Measurements from ENCODE around the gene C1orf21. TPM values are rescaled to one million over a fixed set of nuclear protein-coding genes. Genes with fewer than 3 reads are reported as not detected.

The C1orf21 gene
- polyA plus RNA-seq, 3 donors from 2014 or later: 119 to 149 (median 130) TPM

- Mint-ChIP-seq H3K4me1 (peaks cover 14 to 23% of the 10 kb centered on the region in 2 donors), H3K27ac (no peak overlapping the region), H3K27me3 (ENCODE audit: low read depth in 3 of 3) (peaks cover 2 to 8% (median 2%) of the 10 kb centered on the region in 3 donors), H3K4me3 (no peak overlapping the region), H3K9me3 (no peaks in the 10 kb centered on the region), H3K36me3 (no peaks in the 10 kb centered on the region)
- DNase-seq: no peak
These were observed 275.0 kb downstream of the C1orf21 start for GRCh38 chr1:184661801-184662200.

GRCh38 chr1:184664042-184664660, 277.3 kb downstream of the C1orf21 start:
- Mint-ChIP-seq H3K9me3 (no peaks in the 10 kb centered on the region), H3K4me1 (peaks cover 14 to 23% of the 10 kb centered on the region in 2 donors), H3K36me3 (no peaks in the 10 kb centered on the region), H3K27me3 (ENCODE audit: low read depth in 3 of 3) (peaks cover 2 to 11% (median 2%) of the 10 kb centered on the region in 3 donors), H3K4me3 (peak overlapping the region in 3 of 5 donors; percentile 23 to 63 (median 33)), H3K27ac (no peak overlapping the region)
- DNase-seq: peak; percentile 38 to 49 (median 43)

GRCh38 chr1:184664661-184665060, 277.8 kb downstream of the C1orf21 start:
- Mint-ChIP-seq H3K4me3 (no peak overlapping the region), H3K4me1 (peaks cover 14 to 23% of the 10 kb centered on the region in 2 donors), H3K36me3 (no peaks in the 10 kb centered on the region), H3K27ac (no peak overlapping the region), H3K9me3 (no peaks in the 10 kb centered on the region), H3K27me3 (ENCODE audit: low read depth in 3 of 3) (peaks cover 2 to 11% (median 2%) of the 10 kb centered on the region in 3 donors)
- DNase-seq: no peak

DNA sequence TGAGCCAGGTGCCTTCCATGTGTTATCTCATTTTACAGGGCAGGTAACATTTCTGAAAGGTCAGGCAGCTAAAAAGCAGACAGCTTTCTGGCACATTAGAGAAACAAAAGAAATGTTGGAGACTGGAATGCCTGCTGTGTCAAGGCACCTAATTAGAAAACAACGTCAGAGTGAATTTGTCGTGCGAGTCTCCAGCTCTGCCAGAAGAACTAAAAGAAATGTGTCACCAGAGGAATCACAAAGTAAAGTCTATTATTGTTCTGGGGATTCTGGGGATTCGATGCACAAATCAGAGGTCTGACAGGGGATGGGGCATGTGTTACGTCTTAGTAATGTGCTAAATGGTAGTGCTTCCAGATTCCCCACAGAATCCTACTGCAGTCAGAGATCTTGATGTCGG, 278.5 kb downstream of the C1orf21 start:
- no peak overlapping the region for H3K4me3 Mint-ChIP-seq
- peaks cover 14 to 23% of the 10 kb centered on the region in 2 donors for H3K4me1 Mint-ChIP-seq
- H3K27me3 Mint-ChIP-seq (ENCODE audit: low read depth in 3 of 3): peaks cover 2 to 11% (median 2%) of the 10 kb centered on the region in 3 donors
- H3K9me3 Mint-ChIP-seq: no peaks in the 10 kb centered on the region
- H3K27ac Mint-ChIP-seq: no peak overlapping the region
- DNase-seq: no peak
- no peaks in the 10 kb centered on the region for H3K36me3 Mint-ChIP-seq

GRCh38 chr1:184669391-184669790, 282.6 kb downstream of the C1orf21 start:
- Mint-ChIP-seq H3K4me3 (no peak overlapping the region), H3K4me1 (peaks cover 0 to under 1% of the 10 kb centered on the region in 2 donors), H3K9me3 (no peaks in the 10 kb centered on the region), H3K36me3 (no peaks in the 10 kb centered on the region), H3K27me3 (ENCODE audit: low read depth in 3 of 3) (peaks cover 2 to 29% (median 6%) of the 10 kb centered on the region in 3 donors), H3K27ac (no peak overlapping the region)
- DNase-seq: no peak

DNA sequence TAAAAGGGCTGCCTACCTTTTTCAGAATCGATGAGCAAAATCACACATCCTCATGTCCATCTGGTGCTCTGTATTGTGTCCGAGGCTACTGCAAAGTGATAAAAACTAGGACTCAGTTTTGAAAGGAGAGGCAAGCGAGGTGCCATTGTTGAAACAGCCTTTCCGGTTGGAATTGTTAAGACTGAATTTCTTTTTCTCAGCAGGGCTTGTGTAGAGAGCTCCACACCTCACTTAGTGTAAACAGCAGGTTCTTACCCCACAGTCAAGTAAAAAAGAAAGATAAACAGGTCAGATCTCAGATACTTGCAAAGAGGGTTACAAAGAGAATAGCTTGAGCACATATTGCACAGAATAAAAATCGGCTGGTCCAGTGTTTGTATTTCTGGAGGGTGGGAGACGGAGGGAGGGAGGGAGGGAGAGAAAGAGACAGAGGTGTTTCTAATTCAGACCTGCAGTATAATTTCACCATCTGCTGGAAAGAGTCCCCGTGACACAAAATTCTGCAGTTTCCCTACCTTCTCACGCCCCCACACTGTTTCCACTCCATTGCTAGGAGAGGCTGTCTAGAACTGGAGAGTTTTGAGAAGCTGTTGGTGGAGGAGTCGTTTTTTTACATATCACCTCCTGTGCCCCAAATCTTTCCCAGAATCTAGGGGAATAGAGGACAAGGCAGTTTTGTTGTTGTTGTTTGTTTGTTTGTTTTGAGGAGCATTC, 285.3 kb downstream of the C1orf21 start:
- no peak for DNase-seq
- no peaks in the 10 kb centered on the region for H3K9me3 Mint-ChIP-seq
- H3K27me3 Mint-ChIP-seq (ENCODE audit: low read depth in 3 of 3): peaks cover 4 to 22% (median 7%) of the 10 kb centered on the region in 3 donors
- H3K27ac Mint-ChIP-seq: no peak overlapping the region
- H3K36me3 Mint-ChIP-seq: peaks cover 0 to 6% (median 0%) of the 10 kb centered on the region in 3 donors
- no peaks in the 10 kb centered on the region for H3K4me1 Mint-ChIP-seq
- no peak overlapping the region for H3K4me3 Mint-ChIP-seq

GRCh38 chr1:184673305-184673704, 286.5 kb downstream of the C1orf21 start:
- no peak overlapping the region for H3K27ac Mint-ChIP-seq
- DNase-seq: no peak
- H3K9me3 Mint-ChIP-seq: no peaks in the 10 kb centered on the region
- H3K4me3 Mint-ChIP-seq: no peak overlapping the region
- H3K27me3 Mint-ChIP-seq (ENCODE audit: low read depth in 3 of 3): peaks cover 4 to 22% (median 7%) of the 10 kb centered on the region in 3 donors
- peaks cover 0 to 6% (median 0%) of the 10 kb centered on the region in 3 donors for H3K36me3 Mint-ChIP-seq
- H3K4me1 Mint-ChIP-seq: no peaks in the 10 kb centered on the region

- peaks cover 8 to 14% (median 10%) of the 10 kb centered on the region in 3 donors for H3K27me3 Mint-ChIP-seq (ENCODE audit: low read depth in 3 of 3)
- H3K9me3 Mint-ChIP-seq: peaks cover 0 to 24% (median 10%) of the 10 kb centered on the region in 6 donors
- H3K36me3 Mint-ChIP-seq: peaks cover 3 to 12% (median 11%) of the 10 kb centered on the region in 3 donors
- H3K27ac Mint-ChIP-seq: no peak overlapping the region
- H3K4me3 Mint-ChIP-seq: no peak overlapping the region
- DNase-seq: no peak
- no peaks in the 10 kb centered on the region for H3K4me1 Mint-ChIP-seq
These were observed 290.5 kb downstream of the C1orf21 start for GRCh38 chr1:184677344-184677743.

All from immature natural killer cell (primary cell).